ENCODE measurements around the gene IZUMO1. TPM values are rescaled to one million over a fixed set of nuclear protein-coding genes. Genes with fewer than 3 reads are reported as not detected.

The IZUMO1 gene
- not detected in 5 replicates for total RNA-seq (2022; extraction: Qiagen RNA extraction)

DNA sequence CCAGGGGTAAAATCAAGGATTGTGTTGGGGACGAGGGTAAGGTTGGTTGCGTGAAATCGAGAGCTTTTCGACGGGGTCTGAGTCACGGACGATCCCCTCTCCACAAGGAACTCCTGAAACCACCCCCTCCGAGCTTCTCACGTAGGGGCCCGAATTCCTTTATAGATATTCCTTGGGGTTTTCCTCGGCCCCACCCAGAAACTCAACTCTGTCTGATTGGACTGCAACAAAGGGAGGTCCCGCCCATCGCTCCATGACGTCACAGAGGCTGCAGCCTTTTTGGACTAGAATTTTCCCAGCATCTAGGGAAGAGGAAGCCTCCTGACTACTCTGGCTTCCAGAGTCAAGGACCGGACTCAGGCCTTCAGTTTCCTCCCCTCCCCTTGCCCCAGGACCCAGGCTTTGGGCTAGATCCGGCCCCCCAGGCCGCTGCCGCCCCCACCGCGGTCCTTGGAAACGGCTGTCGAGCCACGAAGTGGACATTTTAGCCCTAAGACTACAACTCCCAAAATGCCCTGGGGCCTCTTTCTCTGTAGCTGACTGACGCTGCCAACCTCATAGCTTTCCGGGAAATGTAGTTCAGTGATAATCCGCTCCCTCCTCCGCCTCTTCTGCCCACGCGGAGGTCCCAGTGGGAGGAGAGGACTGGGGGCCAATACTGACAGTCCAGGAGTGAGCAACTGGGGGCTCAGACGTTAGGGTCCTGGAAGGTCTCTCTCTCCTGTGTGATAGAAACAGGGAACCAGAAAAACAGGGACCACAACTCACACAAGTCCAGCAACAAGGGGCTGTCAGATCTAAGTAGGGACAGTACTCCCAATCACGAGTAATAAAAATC is at the start of gene IZUMO1:
TSS of gene IZUMO1 (minus strand) at position 172 of the 838 bp plus-strand sequence. CDS start 1,050 bp downstream, outside the sequence.

GRCh38 chr19:48755084-48755641 is 8.5 kb upstream of the IZUMO1 start, which contains the start of gene FGF21:
Gene FGF21, plus strand, starts transcription at chr19:48755524. Its CDS starts 713 bp downstream, at chr19:48756237.

DNA sequence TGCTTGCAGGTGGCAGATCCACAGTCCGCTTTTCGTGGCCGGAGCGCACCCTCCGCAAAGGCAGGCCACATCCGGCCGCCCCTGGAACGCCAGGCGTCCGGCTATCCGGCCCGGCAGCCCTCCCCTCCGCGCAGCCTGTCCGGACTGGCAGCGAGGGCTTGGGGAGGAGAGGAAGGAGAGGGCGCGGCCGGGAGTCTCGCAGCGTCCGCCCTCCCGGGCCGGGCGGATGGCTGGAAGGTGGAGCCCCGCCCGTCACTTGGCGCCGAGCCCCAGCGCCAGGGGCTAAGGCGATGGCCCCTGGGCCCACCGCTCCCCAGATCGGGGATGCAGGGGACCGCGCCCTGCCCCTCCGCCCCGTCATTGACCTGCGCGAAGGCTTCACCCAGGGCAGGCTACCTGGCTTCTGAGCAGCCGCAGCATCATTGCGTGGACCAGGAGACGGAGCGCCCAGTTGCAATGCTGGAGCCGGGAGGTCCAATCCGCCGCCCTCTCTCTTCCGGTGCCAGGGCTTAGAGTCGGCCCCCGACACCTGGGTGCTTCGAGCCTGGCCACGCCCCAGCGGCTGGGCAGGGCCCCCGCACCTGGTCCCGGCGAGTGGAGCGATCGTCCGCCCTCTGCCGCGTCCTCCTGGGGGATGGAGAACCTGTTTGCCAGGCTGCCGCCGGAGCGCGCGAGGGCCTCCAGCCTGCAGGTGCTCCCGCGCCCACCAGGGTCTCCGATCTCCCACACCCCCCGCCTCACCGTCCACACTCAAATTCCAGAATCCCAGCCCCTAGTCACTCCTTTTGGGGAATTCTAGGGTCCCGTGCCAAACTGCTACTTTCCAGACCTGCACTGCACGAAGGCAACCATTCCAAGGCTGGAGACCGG is 6.0 kb upstream of the IZUMO1 start, which contains the start of gene FUT1:
TSS of gene FUT1 (minus strand) at position 146 of the 870 bp plus-strand sequence. CDS start 1,360 bp downstream, outside the sequence.

GRCh38 chr19:48740164-48740972 is 6.3 kb downstream of the IZUMO1 start, which contains the start of gene RASIP1:
Gene RASIP1, minus strand, starts transcription at chr19:48740610. Its CDS starts 328 bp downstream, at chr19:48740282.

GRCh38 chr19:48719263-48720171 is 27.2 kb downstream of the IZUMO1 start, which contains the start of gene MAMSTR:
Gene MAMSTR, minus strand, starts transcription at chr19:48719725. Its CDS starts 694 bp downstream, at chr19:48719031.

GRCh38 chr19:48695743-48696352 is 50.9 kb downstream of the IZUMO1 start, which contains the start of gene FUT2:
Gene FUT2, plus strand, starts transcription at chr19:48695971. Its CDS starts 6,986 bp downstream, at chr19:48702957.

Other genes starting within 250 kb of the IZUMO1 start
- gene LMTK3, start 235.1 kb downstream of the IZUMO1 start, total RNA-seq (2022; extraction: Qiagen RNA extraction), result 2.1 to 5.4 TPM (median 4.9 TPM) in 5 replicates
- 14.1 to 18.6 TPM (median 16.0 TPM) in 5 replicates for gene SULT2B1, start 194.7 kb downstream of the IZUMO1 start, total RNA-seq (2022; extraction: Qiagen RNA extraction)
- not detected in 5 replicates for gene SPACA4, start 140.2 kb downstream of the IZUMO1 start, total RNA-seq (2022; extraction: Qiagen RNA extraction)
- 0.14 to 0.42 TPM (median 0.22 TPM) in 5 replicates for gene FAM83E, start 131.8 kb downstream of the IZUMO1 start, total RNA-seq (2022; extraction: Qiagen RNA extraction)
- gene RPL18, start 127.7 kb downstream of the IZUMO1 start, total RNA-seq (2022; extraction: Qiagen RNA extraction), result 3,098 to 3,568 TPM (median 3,229 TPM) in 5 replicates
- 10.0 to 16.5 TPM (median 13.6 TPM) in 5 replicates for gene SPHK2, start 127.4 kb downstream of the IZUMO1 start, total RNA-seq (2022; extraction: Qiagen RNA extraction)
- gene DBP, start 109.5 kb downstream of the IZUMO1 start, total RNA-seq (2022; extraction: Qiagen RNA extraction), result 1.0 to 2.9 TPM (median 2.5 TPM) in 5 replicates
- gene CA11, start 100.7 kb downstream of the IZUMO1 start, total RNA-seq (2022; extraction: Qiagen RNA extraction), result 7.9 to 13.4 TPM (median 9.7 TPM) in 5 replicates
- 0.07 to 0.19 TPM (median 0.10 TPM) in 4 of 5 replicates, not detected in the other for gene NTN5, start 73.9 kb downstream of the IZUMO1 start, total RNA-seq (2022; extraction: Qiagen RNA extraction)
- not detected in 5 replicates for gene FUT2, start 50.9 kb downstream of the IZUMO1 start, total RNA-seq (2022; extraction: Qiagen RNA extraction)
- gene MAMSTR, start 27.2 kb downstream of the IZUMO1 start, total RNA-seq (2022; extraction: Qiagen RNA extraction), result 0.18 to 0.42 TPM (median 0.34 TPM) in 5 replicates
- 0.43 to 0.82 TPM (median 0.59 TPM) in 5 replicates for gene RASIP1, start 6.3 kb downstream of the IZUMO1 start, total RNA-seq (2022; extraction: Qiagen RNA extraction)
- 0.04 to 0.10 TPM (median 0.05 TPM) in 5 replicates for gene FUT1, start 5.7 kb upstream of the IZUMO1 start, total RNA-seq (2022; extraction: Qiagen RNA extraction)
- not detected in 5 replicates for gene FGF21, start 8.6 kb upstream of the IZUMO1 start, total RNA-seq (2022; extraction: Qiagen RNA extraction)
- 51.8 to 64.0 TPM (median 60.0 TPM) in 5 replicates for gene BCAT2, start 64.1 kb upstream of the IZUMO1 start, total RNA-seq (2022; extraction: Qiagen RNA extraction)
- 12.3 to 15.1 TPM (median 12.8 TPM) in 5 replicates for gene HSD17B14, start 89.6 kb upstream of the IZUMO1 start, total RNA-seq (2022; extraction: Qiagen RNA extraction)
- 1.2 to 2.0 TPM (median 1.8 TPM) in 5 replicates for gene PLEKHA4, start 121.7 kb upstream of the IZUMO1 start, total RNA-seq (2022; extraction: Qiagen RNA extraction)
- gene PPP1R15A, start 125.5 kb upstream of the IZUMO1 start, total RNA-seq (2022; extraction: Qiagen RNA extraction), result 81.6 to 126 TPM (median 104 TPM) in 5 replicates
- not detected in 5 replicates for gene TULP2, start 151.8 kb upstream of the IZUMO1 start, total RNA-seq (2022; extraction: Qiagen RNA extraction)
- gene NUCB1, start 153.4 kb upstream of the IZUMO1 start, total RNA-seq (2022; extraction: Qiagen RNA extraction), result 201 to 205 TPM (median 202 TPM) in 5 replicates
- 0.80 to 2.3 TPM (median 1.2 TPM) in 5 replicates for gene DHDH, start 186.8 kb upstream of the IZUMO1 start, total RNA-seq (2022; extraction: Qiagen RNA extraction)
- gene BAX, start 208.0 kb upstream of the IZUMO1 start, total RNA-seq (2022; extraction: Qiagen RNA extraction), result 272 to 378 TPM (median 341 TPM) in 5 replicates
- gene FTL, start 218.4 kb upstream of the IZUMO1 start, total RNA-seq (2022; extraction: Qiagen RNA extraction), result 17,118 to 23,794 TPM (median 18,268 TPM) in 5 replicates
- gene GYS1, start 246.4 kb upstream of the IZUMO1 start, total RNA-seq (2022; extraction: Qiagen RNA extraction), result 18.8 to 23.7 TPM (median 19.5 TPM) in 5 replicates
- 221 to 255 TPM (median 225 TPM) in 5 replicates for gene RUVBL2, start 247.0 kb upstream of the IZUMO1 start, total RNA-seq (2022; extraction: Qiagen RNA extraction)